Endothelial cell of umbilical vein (primary cell): Measurements from ENCODE around the gene PTPN3.

Experiments
- CTCF ChIP-seq, 2 donors: IDR thresholded peaks; 1 replicate in 1 of 2; 2 replicates in 1 of 2; pipeline ENCODE4 v1.5.1; 2011; ENCODE audit warnings: low read length in 2 of 2, mild to moderate bottlenecking in 2 of 2, moderate library complexity in 2 of 2, control low read depth in 1 of 2, inconsistent platforms in 1 of 2, low read depth in 1 of 2; ENCODE audit not compliant: insufficient read depth in 1 of 2; ENCODE audit errors: extremely low read depth in 1 of 2
- EZH2 ChIP-seq: IDR thresholded peaks from 2 replicates; pipeline ENCODE4 v1.6.1; 2012; ENCODE audit warnings: borderline replicate concordance, low read depth, mild to moderate bottlenecking, moderate library complexity, low read length, inconsistent platforms; ENCODE audit not compliant: severe bottlenecking
- POLR2A ChIP-seq: IDR thresholded peaks from 2 replicates; pipeline ENCODE4 v1.6.1; 2012; ENCODE audit warnings: low read depth, mild to moderate bottlenecking, control low read depth, low read length
- TF ChIP-seq, protein P1 (sequence below): IDR thresholded peaks from 2 replicates; pipeline ENCODE4 v1.6.1; 2011; ENCODE audit not compliant: insufficient read depth, insufficient read length

- TF ChIP-seq CTCF (IDR thresholded peaks at IDR 0.05; ENCODE audit: extremely low read depth in 1 of 2, insufficient read depth in 1 of 2, low read depth in 1 of 2, low read length in 2 of 2): no peak
- TF ChIP-seq, protein P1, sequence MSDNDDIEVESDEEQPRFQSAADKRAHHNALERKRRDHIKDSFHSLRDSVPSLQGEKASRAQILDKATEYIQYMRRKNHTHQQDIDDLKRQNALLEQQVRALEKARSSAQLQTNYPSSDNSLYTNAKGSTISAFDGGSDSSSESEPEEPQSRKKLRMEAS: no peak
- TF ChIP-seq POLR2A: no peak
- no peak for TF ChIP-seq EZH2
These were observed 147.1 kb downstream of the PTPN3 start for GRCh38 chr9:109351032-109351431.
